ENCODE measurements around the gene PITX1. TPM values are rescaled to one million over a fixed set of nuclear protein-coding genes. Genes with fewer than 3 reads are reported as not detected.

Gene PITX1
- total and polyA plus RNA-seq, 2 of the 13 experiments (the other 11 are each of a cell fraction or from before 2014, with no cell fraction given): 11.7 to 20.2 TPM

DNA sequence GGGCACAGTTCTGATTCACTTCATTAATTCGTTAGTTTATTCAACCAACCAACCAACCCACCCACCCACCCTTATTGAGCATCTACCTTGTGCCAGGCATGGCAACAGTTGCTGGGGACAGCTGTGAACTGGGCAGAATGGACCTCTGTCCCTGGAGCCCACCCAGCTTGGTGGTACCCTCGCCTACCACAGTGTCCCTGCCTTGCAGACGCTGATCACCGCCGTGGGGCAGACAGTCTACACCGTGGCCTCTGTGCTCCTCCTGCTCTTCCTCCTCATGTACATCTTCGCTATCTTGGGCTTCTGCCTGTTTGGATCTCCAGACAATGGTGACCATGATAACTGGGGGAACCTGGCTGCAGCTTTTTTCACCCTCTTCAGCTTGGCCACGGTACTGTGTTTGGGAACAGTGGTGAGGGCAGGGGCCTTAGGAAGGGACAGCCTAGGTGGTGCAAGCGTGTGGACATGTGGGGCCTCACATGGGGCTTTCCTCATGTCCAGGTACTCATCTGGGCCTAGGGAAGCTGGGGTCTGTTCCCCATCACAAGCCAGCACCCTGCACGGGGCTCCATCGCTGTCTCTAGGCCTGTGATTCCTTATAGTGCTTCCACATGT, 26.2 kb downstream of the PITX1 start:
- Histone ChIP-seq H3K4me3 (replicated peaks in 1 of 3; ENCODE audit: insufficient read depth in 1 of 3, low read depth in 2 of 3, low read length in 3 of 3) (no peak overlapping the region), H3K4me1 (ENCODE audit: insufficient read depth, low read length) (0 out of 2 replicates have a peak, but pooled peaks cover 5% of the 10 kb centered on the region), H3K9ac (ENCODE audit: insufficient read depth, low read depth, low read length) (no peak overlapping the region), H3K36me3 (replicated peaks in 1 of 2; ENCODE audit: control insufficient read depth in 1 of 2, insufficient read depth in 2 of 2, low read length in 2 of 2) (no peaks in the 10 kb centered on the region), H2AFZ (ENCODE audit: low read length) (no peak overlapping the region), H3K79me2 (ENCODE audit: insufficient read depth, low read length) (no peaks in the 10 kb centered on the region), H3K27me3 (ENCODE audit: control insufficient read depth in 1 of 2, insufficient read depth in 2 of 2, low read length in 2 of 2) (no peaks in the 10 kb centered on the region), H3K27ac (ENCODE audit: extremely low read length, insufficient read depth, low read length) (no peak overlapping the region), H3K4me2 (ENCODE audit: low read depth, low read length) (no peak overlapping the region), H4K20me1 (ENCODE audit: insufficient read depth, low read length) (no peaks in the 10 kb centered on the region), H3K9me3 (ENCODE audit: low read length) (no peaks in the 10 kb centered on the region)
- no peak for TF ChIP-seq MIER2 (CRISPR knock-in tag; IDR thresholded peaks at IDR 0.05)
- TF ChIP-seq KDM1A (CRISPR knock-in tag; IDR thresholded peaks at IDR 0.05): no peak
- no peak for TF ChIP-seq SOX6 (IDR thresholded peaks at IDR 0.05)
- TF ChIP-seq SOX6 (CRISPR knock-in tag; IDR thresholded peaks at IDR 0.05): no peak
- no peak for TF ChIP-seq ZFP36 (IDR thresholded peaks at IDR 0.05; ENCODE audit: borderline replicate concordance, low read depth, low read length, partially characterized antibody)
- TF ChIP-seq, protein P1, sequence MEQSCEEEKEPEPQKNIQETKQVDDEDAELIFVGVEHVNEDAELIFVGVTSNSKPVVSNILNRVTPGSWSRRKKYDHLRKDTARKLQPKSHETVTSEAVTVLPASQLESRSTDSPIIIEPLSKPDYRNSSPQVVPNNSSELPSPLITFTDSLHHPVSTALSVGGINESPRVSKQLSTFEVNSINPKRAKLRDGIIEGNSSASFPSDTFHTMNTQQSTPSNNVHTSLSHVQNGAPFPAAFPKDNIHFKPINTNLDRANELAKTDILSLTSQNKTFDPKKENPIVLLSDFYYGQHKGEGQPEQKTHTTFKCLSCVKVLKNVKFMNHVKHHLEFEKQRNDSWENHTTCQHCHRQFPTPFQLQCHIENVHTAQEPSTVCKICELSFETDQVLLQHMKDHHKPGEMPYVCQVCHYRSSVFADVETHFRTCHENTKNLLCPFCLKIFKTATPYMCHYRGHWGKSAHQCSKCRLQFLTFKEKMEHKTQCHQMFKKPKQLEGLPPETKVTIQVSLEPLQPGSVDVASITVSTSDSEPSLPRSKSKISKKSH (CRISPR knock-in tag; IDR thresholded peaks at IDR 0.05; ENCODE audit: borderline replicate concordance): no peak
- TF ChIP-seq ZNF547 (CRISPR knock-in tag; IDR thresholded peaks at IDR 0.05): no peak
- TF ChIP-seq, protein P2, sequence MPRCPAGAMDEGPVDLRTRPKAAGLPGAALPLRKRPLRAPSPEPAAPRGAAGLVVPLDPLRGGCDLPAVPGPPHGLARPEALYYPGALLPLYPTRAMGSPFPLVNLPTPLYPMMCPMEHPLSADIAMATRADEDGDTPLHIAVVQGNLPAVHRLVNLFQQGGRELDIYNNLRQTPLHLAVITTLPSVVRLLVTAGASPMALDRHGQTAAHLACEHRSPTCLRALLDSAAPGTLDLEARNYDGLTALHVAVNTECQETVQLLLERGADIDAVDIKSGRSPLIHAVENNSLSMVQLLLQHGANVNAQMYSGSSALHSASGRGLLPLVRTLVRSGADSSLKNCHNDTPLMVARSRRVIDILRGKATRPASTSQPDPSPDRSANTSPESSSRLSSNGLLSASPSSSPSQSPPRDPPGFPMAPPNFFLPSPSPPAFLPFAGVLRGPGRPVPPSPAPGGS (CRISPR knock-in tag; IDR thresholded peaks at IDR 0.05): no peak
- no peak for TF ChIP-seq IRF2 (CRISPR knock-in tag; IDR thresholded peaks at IDR 0.05)
- TF ChIP-seq PRPF4 (IDR thresholded peaks at IDR 0.05; ENCODE audit: low read depth, low read length, poor library complexity, severe bottlenecking): no peak
- no peak for FAIRE-seq
- WGBS (ENCODE audit: low lambda C conversion rate): 86% methylated on average over 11 of the region's 11 CpGs
- ATAC-seq: no peak
- BruUV-seq (replicated peaks): no TSS peak
- ChIA-PET POLR2A (no interaction called here), CTCF (ENCODE audit: low intra/inter-chr PET ratio, low total read pairs) (no interaction called here)
- DNase-seq (ENCODE audit: low spot score): no peak
- intact Hi-C loops (cut with micrococcal nuclease; ENCODE audit: unreplicated experiment) (no loop called here), in situ Hi-C loops (cut with HindIII; ENCODE audit: extremely low pct_ligation_motif_present, low pct_unique_long_range_greater_than_20kb) (no loop called here)
